Right ventricle myocardium inferior (tissue), 1 donor: Measurements from ENCODE around the gene CTNNA1. TPM values are rescaled to one million over a fixed set of nuclear protein-coding genes. Genes with fewer than 3 reads are reported as not detected.

Experiments
- ATAC-seq: fragments of 200-7000 bp; cut with Tn5 transposase; one replicate; pipeline ENCODE4 v1.9.1; 2020; ENCODE audit warnings: mild to moderate bottlenecking, moderate library complexity
- DNase-seq: peaks from one replicate; pipeline ENCODE4 v3.0.0; 2021; ENCODE audit errors: missing footprints
- intact Hi-C: fragments of 100-400 bp; cut with DNase I; formaldehyde crosslinking; loops from one replicate; pipeline ENCODE4 v1.11.0; 2022
- total RNA-seq: library from RNA; stranded (reverse); fragmentation: NEBNext Ultra II Directional; extraction: Animal tissue kit (Norgen Biotek cat#: 25700); gene quantifications from one replicate; pipeline ENCODE4 v1.2.1, GENCODE V29; 2021
- donor health status: DM: no; HTN: yes; CAD: no; lungs with severe emphysema.

CTNNA1 gene
- total RNA-seq, 1 donor from 2014 or later, result 322 TPM

- ATAC-seq, result no peak
These were observed 230.8 kb downstream of the CTNNA1 start for GRCh38 chr5:138983984-138984383.

More at GRCh38 chr5:138983984-138984383, 230.8 kb downstream of the CTNNA1 start:
- no peak for DNase-seq
- intact Hi-C loops, result no loop called here

Other genes with a start within 250 kb of the CTNNA1 start
- 90.6 TPM for gene ETF1, start 210.2 kb upstream of the CTNNA1 start, total RNA-seq
- gene HSPA9, start 178.0 kb upstream of the CTNNA1 start, total RNA-seq, result 308 TPM
- gene LRRTM2, start 121.9 kb downstream of the CTNNA1 start, total RNA-seq, result not detected